ENCODE measurements around the gene PDILT.
"Not testable (repeated sequence)": the region's sequence is repeated elsewhere in the genome, so short reads cannot be mapped to it uniquely, and the experiment has no call there.

Gene PDILT, protein sequence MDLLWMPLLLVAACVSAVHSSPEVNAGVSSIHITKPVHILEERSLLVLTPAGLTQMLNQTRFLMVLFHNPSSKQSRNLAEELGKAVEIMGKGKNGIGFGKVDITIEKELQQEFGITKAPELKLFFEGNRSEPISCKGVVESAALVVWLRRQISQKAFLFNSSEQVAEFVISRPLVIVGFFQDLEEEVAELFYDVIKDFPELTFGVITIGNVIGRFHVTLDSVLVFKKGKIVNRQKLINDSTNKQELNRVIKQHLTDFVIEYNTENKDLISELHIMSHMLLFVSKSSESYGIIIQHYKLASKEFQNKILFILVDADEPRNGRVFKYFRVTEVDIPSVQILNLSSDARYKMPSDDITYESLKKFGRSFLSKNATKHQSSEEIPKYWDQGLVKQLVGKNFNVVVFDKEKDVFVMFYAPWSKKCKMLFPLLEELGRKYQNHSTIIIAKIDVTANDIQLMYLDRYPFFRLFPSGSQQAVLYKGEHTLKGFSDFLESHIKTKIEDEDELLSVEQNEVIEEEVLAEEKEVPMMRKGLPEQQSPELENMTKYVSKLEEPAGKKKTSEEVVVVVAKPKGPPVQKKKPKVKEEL

DNA sequence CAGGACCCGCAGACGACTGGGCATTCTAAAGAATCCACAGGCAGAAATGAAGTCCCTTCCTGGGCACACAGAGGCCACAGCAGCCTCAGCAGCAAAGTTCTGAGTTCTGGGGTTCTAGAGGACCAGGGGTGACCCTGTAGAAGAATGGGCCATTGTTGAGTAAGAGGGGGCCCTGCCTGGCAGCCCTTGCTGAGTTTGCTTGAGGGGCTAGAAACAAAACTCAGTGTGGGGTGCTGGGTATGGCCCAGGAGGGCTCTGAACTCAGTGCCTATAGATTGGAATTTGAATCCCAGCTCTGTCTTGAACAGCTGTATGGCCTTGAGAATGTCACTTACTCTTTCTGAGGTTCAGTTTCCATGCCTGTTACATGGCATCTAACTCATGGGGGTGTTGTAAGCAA, at the start of gene PDILT:
TSS of gene PDILT (minus strand) at position 101 of the 400 bp plus-strand sequence. CDS start 5,437 bp downstream, outside the sequence.
- DNase-seq = no peak

DNA sequence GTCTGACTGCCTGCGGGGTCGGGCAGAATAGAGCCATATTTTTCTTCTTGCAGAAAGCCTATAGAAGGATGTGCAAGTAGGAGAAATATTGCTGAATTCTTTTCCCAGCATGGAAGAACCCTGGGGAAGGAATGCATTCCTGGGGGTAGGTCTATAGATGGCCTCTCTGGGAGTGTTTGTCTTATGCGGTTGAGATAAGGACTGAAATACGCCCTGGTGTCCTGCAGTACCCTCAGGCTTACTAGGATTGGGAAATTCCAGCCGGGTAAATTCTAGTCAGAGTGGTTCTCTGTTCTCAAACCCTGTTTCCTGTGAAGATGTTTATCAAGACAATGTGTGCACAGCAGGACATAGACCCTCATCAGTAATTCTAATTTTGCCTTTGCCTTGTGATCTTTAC, 49.1 kb upstream of the PDILT start:
- not testable (repeated sequence) for DNase-seq

DNA sequence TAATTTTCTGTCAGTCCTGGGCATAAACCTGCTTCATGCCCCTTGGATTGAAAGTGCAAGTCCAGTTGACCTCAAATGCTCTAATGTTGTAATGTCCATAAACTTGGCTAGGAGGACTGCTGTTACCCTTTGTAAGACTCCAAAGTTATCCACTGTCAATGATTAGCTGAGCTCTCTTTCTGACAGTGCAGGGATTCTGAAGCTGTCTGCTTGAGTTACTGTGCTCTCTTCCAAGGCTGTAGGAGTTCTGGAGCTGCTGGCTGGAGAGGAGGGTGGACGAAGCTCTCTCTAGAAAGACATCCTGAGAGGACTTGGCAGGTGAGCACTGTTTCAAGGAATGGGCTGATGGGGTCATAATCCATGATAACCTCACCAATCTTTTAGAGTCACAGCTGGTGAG, 46.8 kb upstream of the PDILT start, which contains the start of gene ACSM2A:
TSS of gene ACSM2A (plus strand) at position 158 of the 400 bp plus-strand sequence. CDS start 8,594 bp downstream, outside the sequence.
- not testable (repeated sequence) for DNase-seq

DNA sequence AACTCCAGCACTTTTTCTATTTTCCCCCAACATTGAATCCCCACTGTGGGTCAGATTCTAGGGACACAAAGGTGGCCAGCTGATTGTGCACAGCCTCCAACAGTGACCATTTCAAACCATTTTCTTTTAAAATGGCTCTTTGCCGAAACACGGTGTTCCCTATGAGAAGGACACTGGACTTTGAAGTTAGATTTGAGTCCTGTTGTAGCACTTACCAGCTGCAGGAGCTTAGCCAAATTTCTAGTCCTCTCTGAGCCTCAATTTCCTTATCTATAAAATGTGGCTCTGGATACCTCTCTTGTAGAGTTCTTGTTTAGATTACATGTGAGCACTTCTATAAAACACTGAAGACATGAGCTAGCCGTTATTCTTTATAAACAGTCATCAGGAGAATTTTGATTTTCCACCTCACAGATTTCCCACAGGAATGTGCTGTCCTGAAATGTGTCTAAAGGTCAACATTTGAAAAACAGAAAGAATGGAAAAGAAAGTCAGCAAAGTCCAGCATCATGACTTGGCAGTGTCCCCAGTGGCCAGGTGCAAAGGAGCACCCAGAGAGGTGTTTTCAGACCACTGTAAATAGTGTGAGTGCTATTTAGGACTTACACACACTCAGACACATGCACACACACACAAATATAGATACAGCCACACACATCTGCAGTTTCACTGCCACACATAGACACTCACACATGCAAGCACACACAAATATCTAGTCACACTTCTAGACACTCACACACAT, 42.3 kb upstream of the PDILT start:
- not testable (repeated sequence) for DNase-seq

DNA sequence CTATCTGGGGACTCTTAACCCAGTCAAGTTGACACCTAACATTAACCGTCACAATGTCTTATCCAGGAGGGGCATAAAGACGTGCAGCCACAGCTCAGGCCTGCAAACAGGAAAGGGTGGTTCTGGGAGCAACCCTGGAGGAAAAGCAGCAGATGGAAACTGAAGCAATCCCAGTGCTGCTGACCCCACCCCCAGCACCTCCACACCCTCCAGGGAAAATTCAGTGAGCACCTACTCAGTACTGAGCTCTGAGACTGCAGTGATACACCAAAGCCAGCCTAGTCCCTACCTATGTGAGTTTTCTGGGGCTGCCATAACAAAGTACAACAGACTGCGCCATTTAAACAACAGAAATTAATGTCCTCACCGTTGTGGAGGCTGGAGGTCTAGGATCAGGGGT, 37.3 kb upstream of the PDILT start:
- DNase-seq = not testable (repeated sequence)

DNA sequence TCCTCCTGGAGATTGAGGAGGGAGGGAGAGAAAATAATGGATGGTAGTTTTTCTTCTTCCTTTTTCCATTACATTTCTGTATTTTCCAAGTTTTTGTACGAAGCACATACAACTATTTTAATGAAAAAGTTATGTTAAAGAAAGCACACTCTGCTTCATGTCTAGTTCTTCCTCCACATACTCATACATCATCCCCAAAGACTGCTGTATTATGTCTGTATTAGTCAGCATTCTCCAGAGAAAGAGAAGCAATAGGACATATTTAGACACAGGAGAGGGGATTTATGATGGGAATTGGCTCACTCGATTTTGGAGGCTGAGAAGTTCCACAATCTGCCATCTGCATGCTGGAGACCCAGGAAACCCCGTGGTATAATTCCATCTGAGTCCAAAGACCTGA, 36.7 kb upstream of the PDILT start:
- no peak for DNase-seq

DNA sequence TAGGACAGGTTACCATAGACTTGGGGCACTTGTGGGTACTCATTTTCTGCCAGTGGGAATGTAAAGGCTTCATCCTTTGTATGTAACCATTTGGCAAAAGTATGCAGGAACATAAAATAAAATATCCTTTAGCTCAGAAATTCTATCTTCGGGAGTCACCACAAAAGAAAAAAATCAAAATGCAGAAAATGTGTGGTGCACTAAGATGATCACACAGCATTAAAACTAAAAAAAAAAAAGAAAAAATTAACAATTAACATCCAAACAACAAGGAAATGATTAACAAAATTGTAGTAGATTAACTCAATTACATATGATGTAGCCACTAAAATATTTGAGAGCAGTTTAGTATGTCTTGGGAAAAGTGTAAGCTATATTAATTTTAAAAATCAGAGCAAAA, 36.2 kb upstream of the PDILT start:
- DNase-seq = not testable (repeated sequence)

DNA sequence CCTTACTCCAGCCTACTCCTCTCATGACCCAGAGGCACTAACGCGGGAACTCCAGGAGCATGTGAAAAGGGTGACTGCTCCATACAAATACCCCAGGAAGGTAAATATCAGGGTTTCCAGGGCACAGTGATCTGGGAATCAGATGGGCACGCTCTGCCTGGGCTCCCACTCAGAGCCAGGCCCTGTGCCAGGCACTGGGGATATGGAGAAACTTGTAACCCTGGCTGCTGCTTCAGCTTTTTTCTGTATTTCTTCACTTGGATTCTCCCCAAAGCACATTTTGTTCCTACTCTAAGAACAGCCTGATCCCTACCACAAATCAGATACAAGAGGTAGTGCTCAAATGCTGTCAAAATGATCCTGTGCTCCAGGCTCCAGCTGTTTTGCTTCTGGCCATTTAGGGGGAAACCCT, 35.3 kb upstream of the PDILT start:
- not testable (repeated sequence) for DNase-seq

DNA sequence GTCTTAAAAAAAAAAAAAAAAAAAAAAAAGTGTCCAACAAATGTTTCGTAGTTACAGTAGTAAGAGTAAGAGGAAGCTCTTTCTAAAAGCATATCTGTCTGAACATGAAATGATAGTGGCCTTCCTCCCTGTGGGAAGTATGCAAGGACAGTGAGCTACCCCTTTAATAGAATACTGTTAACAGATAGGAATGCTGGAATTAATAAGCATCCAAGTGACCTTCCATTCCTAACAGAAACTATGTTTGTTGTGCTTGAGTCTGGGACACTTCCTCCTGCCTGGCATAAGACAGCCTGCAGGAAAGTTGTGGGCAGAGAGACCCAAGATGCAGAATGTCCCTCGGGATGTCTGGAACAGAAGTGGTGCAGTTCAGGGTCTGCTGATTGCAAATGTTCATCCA, 34.4 kb upstream of the PDILT start:
- DNase-seq = not testable (repeated sequence)

DNA sequence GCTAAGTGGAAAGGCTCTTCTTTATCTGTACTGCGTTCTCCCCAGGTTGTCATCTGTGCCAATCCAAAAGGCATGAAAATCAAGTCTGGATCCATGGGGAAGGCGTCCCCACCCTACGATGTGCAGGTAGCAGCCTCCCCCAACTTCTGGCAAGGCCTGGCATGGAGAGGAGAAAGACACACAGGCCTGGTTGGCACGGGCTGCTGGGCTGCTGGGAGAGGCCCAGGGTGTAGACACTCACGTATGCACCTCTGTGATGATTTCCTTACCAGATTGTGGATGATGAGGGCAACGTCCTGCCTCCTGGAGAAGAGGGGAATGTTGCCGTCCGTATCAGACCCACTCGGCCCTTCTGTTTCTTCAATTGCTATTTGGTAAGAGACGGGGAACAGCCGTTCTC, 26.4 kb upstream of the PDILT start:
- no peak for DNase-seq

DNA sequence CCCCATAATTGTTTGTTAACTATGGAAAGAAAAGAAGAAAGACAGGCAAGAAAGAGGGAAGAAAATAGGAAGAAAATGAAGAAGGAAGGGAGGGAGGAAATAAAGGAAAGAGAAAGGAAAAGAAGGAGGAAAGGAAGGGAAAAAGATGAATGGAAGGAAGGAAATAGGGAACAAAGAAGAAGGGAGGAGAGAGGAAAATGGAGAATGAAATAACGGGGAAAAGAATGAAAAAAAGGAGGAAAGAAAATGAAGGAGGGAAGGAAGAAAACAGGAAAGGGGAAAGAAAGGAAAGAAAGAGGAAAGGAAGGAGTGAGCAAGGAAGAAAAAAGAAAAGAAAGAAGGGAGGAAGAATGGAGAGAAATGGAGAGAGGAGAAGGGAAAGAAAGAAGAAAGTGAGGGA, 25.9 kb upstream of the PDILT start:
- DNase-seq = not testable (repeated sequence)

DNA sequence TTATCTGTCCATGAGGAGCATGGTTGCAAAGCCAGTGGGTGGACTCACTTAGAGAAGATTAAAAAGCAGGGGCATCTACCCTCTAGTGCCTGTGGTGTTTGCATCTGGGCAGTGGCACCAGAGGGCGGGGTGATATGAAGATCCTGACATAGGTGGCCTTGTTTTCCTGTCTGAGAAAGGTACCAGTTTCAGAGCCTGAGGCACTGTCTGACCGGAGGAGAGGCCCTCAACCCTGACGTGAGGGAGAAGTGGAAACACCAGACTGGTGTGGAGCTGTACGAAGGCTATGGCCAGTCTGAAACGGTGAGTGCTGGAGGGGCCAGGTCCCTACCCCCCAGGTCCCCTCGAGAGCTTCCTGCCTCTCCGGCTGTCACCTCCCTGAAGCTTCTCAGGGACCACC, 25.0 kb upstream of the PDILT start:
- not testable (repeated sequence) for DNase-seq

DNA sequence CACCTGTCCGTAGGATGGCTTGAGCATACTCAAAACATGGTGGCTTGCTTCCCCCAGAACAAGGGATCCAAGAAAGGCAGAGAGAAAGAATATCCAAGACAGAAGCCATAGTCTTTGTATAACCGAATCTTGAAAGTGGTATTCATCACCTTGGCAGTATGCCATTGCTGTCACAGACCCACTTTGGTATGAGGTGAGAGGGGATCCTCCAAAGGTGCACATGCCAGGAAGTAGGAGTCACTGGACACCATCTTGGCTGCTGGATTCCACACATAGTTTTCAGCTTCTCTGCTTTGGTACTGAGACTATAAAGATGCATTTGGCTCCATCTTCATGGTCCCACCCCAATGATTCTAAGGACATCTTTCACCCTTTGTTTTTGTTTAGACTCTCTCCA, 22.9 kb upstream of the PDILT start:
- DNase-seq = not testable (repeated sequence)

DNA sequence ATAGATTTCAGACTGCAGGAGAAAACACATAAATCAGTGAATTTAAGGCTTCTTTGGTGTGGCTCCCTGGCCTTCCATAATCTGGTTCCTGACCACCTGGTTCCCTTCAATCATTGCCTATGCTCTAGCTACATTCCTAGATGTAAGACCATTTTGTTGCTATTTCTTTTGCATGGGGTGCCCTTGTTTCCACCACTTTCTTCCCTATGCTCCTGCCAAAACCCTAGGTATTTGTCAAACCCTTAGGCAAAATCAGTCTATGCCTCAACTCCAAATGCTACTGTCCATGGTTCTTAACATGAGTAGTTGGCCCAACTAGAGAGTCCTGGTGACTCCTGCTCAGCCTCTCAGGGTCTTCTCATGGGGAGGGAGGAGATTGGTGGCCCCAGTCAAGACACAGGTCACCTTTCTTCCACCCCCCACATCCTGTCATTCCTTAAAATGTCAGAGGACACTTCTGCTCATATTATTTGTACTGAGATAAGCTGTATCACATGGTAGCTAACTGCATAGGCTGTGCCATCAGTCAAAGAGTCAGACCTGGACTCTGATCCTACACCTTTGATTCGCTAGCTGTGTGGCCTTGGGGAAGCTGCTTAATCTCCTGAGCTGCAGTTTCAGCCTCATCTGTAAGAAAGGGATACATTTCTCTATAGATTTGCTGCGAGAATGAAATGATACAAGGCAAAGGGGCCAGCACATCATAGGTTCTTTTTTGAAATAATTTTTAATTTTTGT, 19.8 kb upstream of the PDILT start:
- DNase-seq = no peak

DNA sequence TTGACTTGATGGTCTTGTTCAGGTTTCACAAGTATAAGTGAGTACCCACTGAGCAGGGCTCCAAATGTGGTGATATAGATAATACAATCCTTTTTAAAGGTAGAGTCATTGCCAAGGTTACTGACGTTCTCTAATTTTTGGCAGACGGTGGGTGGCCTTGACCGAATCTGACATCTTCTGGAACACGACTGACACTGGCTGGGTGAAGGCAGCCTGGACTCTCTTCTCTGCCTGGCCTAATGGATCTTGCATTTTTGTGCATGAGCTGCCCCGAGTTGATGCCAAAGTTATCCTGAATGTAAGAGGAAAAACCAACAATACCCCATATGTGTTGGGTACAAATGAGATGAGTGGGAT, 19.2 kb upstream of the PDILT start:
- DNase-seq = not testable (repeated sequence)

DNA sequence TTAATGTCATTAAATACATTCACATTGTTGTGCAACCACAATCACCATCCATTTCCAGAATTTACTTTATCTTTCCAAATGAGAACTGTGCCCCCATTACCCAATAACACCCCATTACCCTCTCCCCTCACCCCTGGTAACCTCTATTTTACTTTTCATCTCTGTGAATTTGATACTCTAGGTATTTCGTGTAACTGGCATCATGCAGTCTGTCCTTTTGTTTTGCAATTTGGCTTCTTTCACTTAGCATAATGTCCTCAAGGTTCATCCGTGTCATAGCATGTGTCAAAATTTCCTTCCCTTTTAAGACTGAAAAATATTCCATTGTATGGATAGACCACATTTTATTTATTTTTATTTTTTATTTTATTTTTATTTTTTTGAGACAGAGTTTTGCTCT, 17.2 kb upstream of the PDILT start:
- DNase-seq = not testable (repeated sequence)

DNA sequence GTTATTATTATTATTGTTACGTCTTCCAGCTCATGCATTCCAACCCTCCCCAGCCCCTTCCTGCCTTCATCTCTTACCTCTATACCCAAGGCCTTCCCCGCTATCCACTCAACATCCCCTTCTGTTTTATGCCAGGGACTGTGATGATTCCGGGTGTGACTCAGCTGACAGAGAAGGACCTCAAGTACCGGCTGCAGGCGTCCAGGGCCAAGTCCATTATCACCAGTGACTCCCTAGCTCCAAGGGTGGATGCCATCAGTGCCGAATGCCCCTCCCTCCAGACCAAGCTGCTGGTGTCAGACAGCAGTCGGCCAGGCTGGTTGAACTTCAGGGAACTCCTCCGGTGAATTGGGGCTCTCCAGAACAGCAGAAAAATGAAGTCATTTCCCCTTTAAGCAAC, 14.6 kb upstream of the PDILT start:
- not testable (repeated sequence) for DNase-seq

DNA sequence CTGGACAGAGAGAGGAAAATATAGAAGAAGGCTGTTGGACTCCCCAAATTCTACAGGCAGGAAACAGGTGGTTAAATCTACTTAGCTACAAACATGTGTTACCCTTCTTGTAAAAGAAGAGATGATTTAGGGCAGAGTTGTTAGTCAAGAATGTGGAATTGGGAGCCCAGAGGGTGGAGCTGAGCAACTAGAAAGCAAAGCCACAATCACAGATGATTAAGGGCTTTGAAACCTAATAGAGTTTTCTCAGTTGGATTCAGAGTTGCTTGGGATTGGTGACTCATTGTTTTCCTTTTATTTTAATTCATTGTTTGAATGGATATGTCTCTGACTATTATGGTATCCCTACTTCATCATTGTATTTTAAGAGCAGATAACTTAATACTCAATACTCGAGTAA, 11.0 kb upstream of the PDILT start:
- DNase-seq = no peak

DNA sequence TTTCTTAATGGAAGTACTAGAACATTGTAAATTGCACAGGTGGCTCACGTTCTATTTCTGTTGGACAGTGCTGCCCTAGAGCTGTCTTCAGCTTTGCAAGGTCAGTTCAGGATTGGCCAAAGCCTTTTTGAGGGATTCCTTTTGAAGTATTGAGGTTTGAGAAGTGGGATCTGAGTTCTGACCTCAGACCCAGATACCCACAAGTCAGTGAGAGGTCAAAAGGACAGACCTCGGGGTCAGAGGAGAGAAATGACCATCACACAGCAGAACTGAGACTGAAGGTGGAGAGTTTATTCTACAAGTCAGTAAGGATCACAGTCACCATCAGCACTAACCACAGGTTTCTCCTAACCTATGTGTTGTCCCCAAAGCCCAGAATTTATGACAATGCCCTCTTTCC, 6.5 kb upstream of the PDILT start:
- no peak for DNase-seq

DNA sequence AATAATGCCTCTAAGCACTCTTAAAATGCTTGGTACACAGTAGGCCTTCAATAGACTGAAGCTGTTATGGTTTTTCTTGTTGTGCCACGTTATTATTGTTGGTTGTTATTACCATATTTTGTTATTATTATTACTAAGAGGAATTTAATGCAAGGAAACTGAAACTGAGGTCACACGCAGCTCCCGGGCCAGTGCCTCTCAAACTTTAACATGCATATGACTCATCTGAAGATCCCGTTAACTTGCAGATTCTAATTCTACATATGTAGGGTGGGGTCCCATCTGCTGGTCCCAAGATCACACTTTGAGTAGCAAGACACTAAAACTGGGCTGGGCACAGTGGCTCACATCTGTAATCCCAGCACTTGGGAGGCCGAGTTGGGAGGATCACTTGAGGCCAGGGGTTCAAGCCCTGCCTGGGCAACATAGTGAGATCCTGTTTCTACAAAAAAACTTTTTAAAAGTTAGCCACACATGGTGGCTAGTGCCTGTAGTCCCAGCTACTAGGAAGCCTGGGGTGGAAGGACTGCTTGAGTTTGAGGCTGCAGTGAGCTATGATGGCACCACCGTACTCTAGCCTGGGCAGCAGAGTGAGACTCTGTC, 5.7 kb upstream of the PDILT start:
- DNase-seq = no peak

DNA sequence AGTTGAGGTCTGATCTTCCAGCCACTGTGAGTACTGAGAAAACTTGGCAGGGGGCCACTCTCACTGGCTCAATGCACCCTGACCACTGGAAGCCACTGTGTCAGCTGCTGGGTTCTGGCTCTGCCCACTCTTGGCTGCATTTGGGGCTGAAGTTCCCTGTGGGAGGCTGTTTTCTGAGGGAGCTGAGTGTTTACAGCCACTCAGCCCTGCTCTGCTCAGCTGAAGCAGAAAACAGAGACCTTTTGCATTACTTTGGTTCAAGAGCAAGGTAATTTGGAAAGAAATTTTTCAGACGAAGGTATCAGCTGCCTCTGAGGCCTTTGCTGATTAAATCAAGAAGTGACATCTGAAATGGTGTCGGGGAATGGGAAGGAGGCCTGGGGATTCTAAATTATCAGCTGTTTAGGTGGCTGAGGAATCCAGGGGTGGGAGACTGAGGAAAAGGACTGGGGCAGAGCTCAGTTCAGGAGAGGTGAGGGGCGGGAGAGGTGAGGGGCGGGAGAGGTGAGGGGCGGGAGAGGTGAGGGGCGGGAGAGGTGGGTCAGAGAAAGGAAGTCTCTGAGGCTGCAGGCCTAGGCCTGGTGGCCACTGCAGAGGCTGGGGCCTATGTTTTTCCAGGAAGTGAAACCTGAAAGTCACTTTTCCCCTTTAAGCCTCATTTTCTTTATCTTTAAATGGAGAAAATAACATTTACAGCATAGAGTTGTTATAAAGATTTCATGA, 5.0 kb upstream of the PDILT start, which contains the start of gene ACSM5:
TSS of gene ACSM5 (plus strand) at position 137 of the 723 bp plus-strand sequence. CDS start 1,951 bp downstream, outside the sequence.
- no peak for DNase-seq

DNA sequence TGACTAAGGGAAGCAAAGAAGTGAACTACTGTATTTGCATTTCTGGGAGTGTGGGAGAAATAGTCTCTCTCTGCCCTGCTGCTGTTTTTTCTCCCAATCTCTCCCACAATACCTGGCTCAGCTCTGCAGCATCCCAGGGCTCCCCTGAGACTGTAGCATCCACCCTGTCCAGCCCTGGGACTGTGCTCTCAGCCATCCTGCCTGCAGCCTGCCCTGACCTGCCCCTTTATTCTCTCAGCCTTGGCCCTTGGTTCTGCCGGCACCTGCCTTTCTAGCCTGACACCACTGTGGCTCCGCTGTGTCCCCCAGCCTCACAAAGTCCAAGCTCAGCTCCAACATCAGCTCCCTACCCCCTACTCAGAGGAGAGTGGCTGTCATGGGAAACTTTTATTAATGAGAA, 1.9 kb downstream of the PDILT start:
- no peak for DNase-seq

Data from SIG-M5 (cell line).